Measurements from ENCODE around the gene ANTXR1. TPM values are rescaled to one million over a fixed set of nuclear protein-coding genes. Genes with fewer than 3 reads are reported as not detected.
A peak's percentile ranks its signal among the peaks of the same experiment; 100 is the strongest.
"Not testable (repeated sequence)": the region's sequence is repeated elsewhere in the genome, so short reads cannot be mapped to it uniquely, and the experiment has no call there.

ANTXR1 gene
- total RNA-seq, 4 donors from 2014 or later, result 63.0 to 134 (median 113) TPM

- Histone ChIP-seq H3K27ac (peak overlapping the region; percentile 4 to 62), H3K27me3 (no peaks in the 10 kb centered on the region), H3K4me1 (peaks cover 0 to 4% of the 10 kb centered on the region in 2 donors), H3K36me3 (no peaks in the 10 kb centered on the region), H3K9me3 (no peaks in the 10 kb centered on the region), H3K4me3 (no peak overlapping the region)
- intact Hi-C loops (cut with DNase I; ENCODE audit: low total_unique reads), result no loop called here
- no peak for DNase-seq
- TF ChIP-seq POLR2A (IDR thresholded peaks at IDR 0.05), result no peak
- no peak for TF ChIP-seq CTCF (IDR thresholded peaks at IDR 0.05)
Measured at GRCh38 chr2:69223759-69224511, 211.0 kb downstream of the ANTXR1 start.

GRCh38 chr2:69224512-69224837, 211.5 kb downstream of the ANTXR1 start:
- intact Hi-C loops (cut with DNase I; ENCODE audit: low total_unique reads), result no loop called here
- peak overlapping the region in 1 of 2 donors; percentile 62 for H3K27ac ChIP-seq

GRCh38 chr2:69225933-69226332, 213.0 kb downstream of the ANTXR1 start:
- no peaks in the 10 kb centered on the region for H3K9me3 ChIP-seq
- no peak overlapping the region for H3K27ac ChIP-seq
- no peaks in the 10 kb centered on the region for H3K27me3 ChIP-seq
- no peak for DNase-seq
- peaks cover 0 to 4% of the 10 kb centered on the region in 2 donors for H3K4me1 ChIP-seq
- TF ChIP-seq CTCF (IDR thresholded peaks at IDR 0.05) (no peak), POLR2A (IDR thresholded peaks at IDR 0.05) (no peak)
- intact Hi-C loops (cut with DNase I; ENCODE audit: low total_unique reads), result no loop called here
- H3K4me3 ChIP-seq, result no peak overlapping the region
- no peaks in the 10 kb centered on the region for H3K36me3 ChIP-seq

More at GRCh38 chr2:69224512-69224837, 211.5 kb downstream of the ANTXR1 start:
- Histone ChIP-seq H3K27me3 (no peaks in the 10 kb centered on the region), H3K4me1 (peaks cover 0 to 4% of the 10 kb centered on the region in 2 donors), H3K36me3 (no peaks in the 10 kb centered on the region), H3K9me3 (no peaks in the 10 kb centered on the region), H3K4me3 (no peak overlapping the region)
- no peak for DNase-seq
- no peak for TF ChIP-seq POLR2A (IDR thresholded peaks at IDR 0.05)
- no peak for TF ChIP-seq CTCF (IDR thresholded peaks at IDR 0.05)

GRCh38 chr2:69226903-69227302, 213.9 kb downstream of the ANTXR1 start:
- TF ChIP-seq POLR2A (IDR thresholded peaks at IDR 0.05) (no peak), CTCF (IDR thresholded peaks at IDR 0.05) (no peak)
- Histone ChIP-seq H3K9me3 (no peaks in the 10 kb centered on the region), H3K36me3 (no peaks in the 10 kb centered on the region), H3K4me1 (peaks cover 0 to 3% of the 10 kb centered on the region in 2 donors), H3K27ac (no peak overlapping the region), H3K27me3 (no peaks in the 10 kb centered on the region), H3K4me3 (no peak overlapping the region)
- DNase-seq, result no peak
- intact Hi-C loops (cut with DNase I; ENCODE audit: low total_unique reads), result no loop called here

- intact Hi-C loops (cut with DNase I; ENCODE audit: low total_unique reads), result no loop called here
- Histone ChIP-seq H3K9me3 (no peaks in the 10 kb centered on the region), H3K27me3 (no peaks in the 10 kb centered on the region), H3K27ac (no peak overlapping the region), H3K4me1 (no peaks in the 10 kb centered on the region), H3K4me3 (no peak overlapping the region), H3K36me3 (no peaks in the 10 kb centered on the region)
- DNase-seq, result no peak
- no peak for TF ChIP-seq CTCF (IDR thresholded peaks at IDR 0.05)
- TF ChIP-seq POLR2A (IDR thresholded peaks at IDR 0.05), result no peak
Measured at GRCh38 chr2:69227716-69228115, 214.7 kb downstream of the ANTXR1 start.

- H3K27me3 ChIP-seq; intact Hi-C loops (cut with DNase I; ENCODE audit: low total_unique reads); H3K4me3 ChIP-seq; H3K9me3 ChIP-seq; DNase-seq; H3K36me3 ChIP-seq; H3K27ac ChIP-seq; H3K4me1 ChIP-seq: not testable (repeated sequence)
Measured at GRCh38 chr2:69230946-69231345, 218.0 kb downstream of the ANTXR1 start.

Measured in uterus (tissue), 4 donors.